T-cell (primary cell): Measurements from ENCODE around the gene MZT2B. TPM values are rescaled to one million over a fixed set of nuclear protein-coding genes. Genes with fewer than 3 reads are reported as not detected.
"Not testable (repeated sequence)": the region's sequence is repeated elsewhere in the genome, so short reads cannot be mapped to it uniquely, and the experiment has no call there.

Experiments
- ATAC-seq, 4 experiments: fragments of 200-7000 bp in 3 of 4; fragments of 150-1000 bp in 1 of 4; cut with Tn5 transposase; replicated peaks in 1 of 4; 1 replicate in 3 of 4; 2 replicates in 1 of 4; pipeline ENCODE4 v1.10.0; 2021; ENCODE audit warnings: moderate library complexity in 3 of 4, mild to moderate bottlenecking in 2 of 4, moderate number of reproducible peaks in 1 of 4
- CTCF ChIA-PET, 2 donors: fragments of 300-600 bp; sonication (Branson Sonifier 250); formaldehyde crosslinking; loops; one replicate each; lab custom pipeline; 2022; ENCODE audit warnings: antibody characterized with exemption in 2 of 2; lab: Charles Lee
- POLR2A ChIA-PET, 2 donors: fragments of 300-600 bp; sonication (Branson Sonifier 250); formaldehyde crosslinking; loops; one replicate each; lab custom pipeline; 2022; ENCODE audit warnings: antibody characterized with exemption in 2 of 2; lab: Charles Lee
- DNase-seq, 35 experiments: peaks; one replicate each; pipeline versions ENCODE4 v3.0.0 to v3.0.0-alpha.2; 2013 to 2023
- H3K27ac ChIP-seq: one replicate; pipeline ENCODE4 v1.5.1; 2013; ENCODE audit warnings: low read length
- H3K27me3 ChIP-seq, 2 experiments: replicated peaks in 1 of 2; 1 replicate in 1 of 2; 2 replicates in 1 of 2; pipeline versions ENCODE4 v1.6.1 to v1.7.0; 2013; ENCODE audit warnings: low read length in 1 of 2, mixed read lengths in 1 of 2; ENCODE audit not compliant: control insufficient read depth in 2 of 2, insufficient read depth in 2 of 2; ENCODE audit errors: extremely low read depth in 1 of 2
- H3K36me3 ChIP-seq, 2 donors: 1 replicate in 1 of 2; 2 replicates in 1 of 2; pipeline versions ENCODE4 v1.6.1 to v1.7.0; 2013; ENCODE audit warnings: low read length in 1 of 2; ENCODE audit not compliant: control insufficient read depth in 2 of 2, insufficient read depth in 1 of 2; ENCODE audit errors: extremely low read depth in 1 of 2
- H3K4me1 ChIP-seq, 2 experiments: 1 replicate in 1 of 2; 2 replicates in 1 of 2; pipeline versions ENCODE4 v1.6.1 to v1.7.0; 2013; ENCODE audit warnings: low read length in 2 of 2, mixed read lengths in 1 of 2; ENCODE audit not compliant: insufficient read depth in 2 of 2, control insufficient read depth in 1 of 2; ENCODE audit errors: extremely low read depth in 1 of 2
- H3K4me3 ChIP-seq, 2 donors: 1 replicate in 1 of 2; 2 replicates in 1 of 2; pipeline versions ENCODE4 v1.5.1 to v1.7.0; 2013; ENCODE audit warnings: mild to moderate bottlenecking in 2 of 2, low read length in 1 of 2, moderate library complexity in 1 of 2; ENCODE audit not compliant: control insufficient read depth in 1 of 2; ENCODE audit errors: extremely low read depth in 1 of 2
- H3K9me3 ChIP-seq: 2 replicates; pipeline ENCODE4 v1.7.0; 2013
- H3K27ac Mint-ChIP-seq, 2 donors: one replicate each; pipeline ENCODE4 v1.8.0; 2020 to 2021; ENCODE audit warnings: mild to moderate bottlenecking in 2 of 2, mixed read lengths in 2 of 2
- H3K27me3 Mint-ChIP-seq, 2 donors: one replicate each; pipeline ENCODE4 v1.8.0; 2021 to 2022; ENCODE audit warnings: mixed read lengths in 2 of 2
- H3K36me3 Mint-ChIP-seq: one replicate; pipeline ENCODE4 v1.8.0; 2021; ENCODE audit warnings: mixed read lengths
- H3K4me1 Mint-ChIP-seq, 3 donors: one replicate each; pipeline ENCODE4 v1.8.0; 2020 to 2022; ENCODE audit warnings: mixed read lengths in 3 of 3, mild to moderate bottlenecking in 1 of 3
- H3K4me3 Mint-ChIP-seq, 3 donors: one replicate each; pipeline ENCODE4 v1.8.0; 2020 to 2022; ENCODE audit warnings: mild to moderate bottlenecking in 3 of 3, mixed read lengths in 3 of 3, moderate library complexity in 3 of 3
- H3K9me3 Mint-ChIP-seq, 3 donors: one replicate each; pipeline ENCODE4 v1.8.0; 2020 to 2022; ENCODE audit warnings: mixed read lengths in 3 of 3
- WGBS: methylation state at CpG from one replicate; pipeline ENCODE4 v1.1.5; 2013; ENCODE audit warnings: missing lambda C conversion rate; ENCODE audit not compliant: insufficient coverage; 5-methylcytosine and 5-hydroxymethylcytosine counted together
- total RNA-seq, 35 experiments: library from RNA in 6 of 35; stranded (reverse) in 6 of 35; fragments of 120-200 nt in 1 of 35; gene quantifications; one replicate each; pipeline versions ENCODE4 v1.2.1 to v1.2.4 and lab custom pipeline; 2013 to 2026

The MZT2B gene
- total RNA-seq, 5 donors from 2014 or later (not counting 1 experiment from before 2014, with no cell fraction given) = 195 to 294 (median 281) TPM

DNA sequence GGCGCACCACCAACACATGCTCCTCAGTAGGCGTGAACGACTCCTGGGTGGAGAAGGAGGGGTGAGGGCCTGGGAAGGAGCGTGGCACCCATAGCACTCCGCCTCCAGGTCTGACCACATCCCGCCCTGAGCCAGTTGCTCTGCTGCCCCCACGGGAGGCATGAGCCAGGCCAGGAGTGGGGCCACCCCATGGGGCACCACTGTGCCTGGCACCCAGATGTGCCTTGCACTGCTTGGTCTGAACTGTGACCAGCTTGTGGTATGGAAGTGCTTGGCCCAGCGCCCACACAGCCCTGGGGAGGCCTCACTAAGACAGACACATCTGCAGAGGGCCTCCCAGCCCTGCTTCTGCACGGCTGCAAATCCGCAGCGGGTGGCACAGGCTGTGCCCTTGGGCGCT, 24.7 kb upstream of the MZT2B start:
- H3K27ac ChIP-seq, H3K4me3 ChIP-seq, H3K4me3 Mint-ChIP-seq, DNase-seq, H3K9me3 Mint-ChIP-seq, H3K9me3 ChIP-seq, ATAC-seq, H3K27me3 Mint-ChIP-seq, H3K27ac Mint-ChIP-seq, H3K4me1 ChIP-seq, CTCF ChIA-PET, H3K27me3 ChIP-seq, POLR2A ChIA-PET: not testable (repeated sequence)
- Mint-ChIP-seq H3K36me3 (peaks cover 19% of the 10 kb centered on the region), H3K4me1 (peaks cover 0 to 10% (median 2%) of the 10 kb centered on the region in 3 donors)
- H3K36me3 ChIP-seq = peaks cover 2 to 12% of the 10 kb centered on the region in 2 donors
- 68% methylated on average over 5 of the region's 12 CpGs for WGBS

DNA sequence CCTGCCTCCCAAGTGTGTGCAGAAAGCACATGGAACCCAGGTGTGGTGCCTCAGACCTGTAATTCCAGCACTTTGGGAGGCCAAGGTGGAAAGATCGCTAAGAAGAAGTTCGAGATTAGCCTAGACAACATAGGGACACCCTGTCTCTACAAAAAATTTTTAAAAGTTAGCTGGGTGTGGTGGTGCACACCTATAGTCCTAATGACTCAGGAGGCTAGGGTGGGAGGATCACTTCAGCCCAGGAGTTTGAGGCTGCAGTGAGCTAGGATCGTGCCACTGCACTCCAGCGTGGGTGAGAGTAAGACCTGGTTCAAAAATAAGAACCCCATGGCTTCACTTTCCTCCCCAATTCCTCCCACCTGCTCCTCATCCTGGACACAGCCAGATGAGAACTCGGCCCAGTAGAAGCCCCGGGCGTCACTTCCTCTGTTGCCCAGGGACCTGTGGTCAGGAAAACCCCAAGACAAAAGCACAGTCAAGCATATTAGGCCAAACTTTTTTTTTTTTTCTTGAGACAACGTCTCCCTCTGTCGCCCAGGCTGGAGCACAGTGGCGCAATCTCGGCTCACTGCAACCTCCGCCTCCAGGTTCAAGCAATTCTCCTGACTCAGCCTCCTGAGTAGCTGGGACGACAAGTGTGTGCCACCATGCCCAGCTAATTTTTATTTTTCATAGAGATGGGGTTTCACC, 24.1 kb upstream of the MZT2B start:
- H3K36me3 Mint-ChIP-seq = peaks cover 18% of the 10 kb centered on the region
- H3K9me3 Mint-ChIP-seq, H3K4me3 ChIP-seq, CTCF ChIA-PET, POLR2A ChIA-PET, H3K27me3 Mint-ChIP-seq, H3K9me3 ChIP-seq, H3K27me3 ChIP-seq, H3K4me3 Mint-ChIP-seq, ATAC-seq, H3K27ac ChIP-seq, H3K4me1 ChIP-seq: not testable (repeated sequence)
- DNase-seq = peak in 3 of 35 experiments; percentile 12 to 16 (median 15)
- H3K36me3 ChIP-seq = peaks cover 2 to 12% of the 10 kb centered on the region in 2 donors
- peaks cover 0 to 10% (median 2%) of the 10 kb centered on the region in 3 donors for H3K4me1 Mint-ChIP-seq
- 23% methylated on average over 4 of the region's 13 CpGs for WGBS
- H3K27ac Mint-ChIP-seq = peak overlapping the region in 1 of 2 donors; percentile 36

DNA sequence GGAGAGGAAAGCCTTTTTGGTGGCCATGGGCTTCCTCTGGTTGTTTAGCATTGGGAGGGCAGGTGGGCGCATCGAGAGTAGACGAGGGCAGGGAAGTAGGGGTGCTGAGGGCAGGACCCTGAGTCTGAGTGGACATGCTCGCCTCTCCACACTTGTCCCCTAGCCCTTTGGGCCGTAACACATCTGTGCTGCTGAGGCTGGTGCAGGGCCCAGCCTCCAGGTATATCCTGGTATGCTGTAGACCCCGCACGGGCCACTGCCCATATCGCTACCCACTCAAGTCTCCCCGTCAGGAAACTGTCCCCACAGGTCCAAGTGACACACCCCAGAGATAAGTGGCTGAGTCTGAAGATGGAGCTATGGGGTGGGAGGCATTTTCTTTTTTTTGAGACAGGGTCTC, 23.4 kb upstream of the MZT2B start:
- H3K9me3 Mint-ChIP-seq = no peaks in the 10 kb centered on the region
- no peaks in the 10 kb centered on the region for H3K27me3 ChIP-seq
- H3K4me3 ChIP-seq = no peak overlapping the region
- H3K9me3 ChIP-seq = no peaks in the 10 kb centered on the region
- peaks cover 0 to 10% (median 2%) of the 10 kb centered on the region in 3 donors for H3K4me1 Mint-ChIP-seq
- DNase-seq = no peak
- WGBS = 87% methylated on average over 5 of the region's 9 CpGs
- no peak overlapping the region for H3K27ac ChIP-seq
- no peak for ATAC-seq
- ChIA-PET POLR2A (no interaction called here), CTCF (no interaction called here)
- peak overlapping the region; percentile 28 to 36 for H3K27ac Mint-ChIP-seq
- no peaks in the 10 kb centered on the region for H3K27me3 Mint-ChIP-seq
- peaks cover 0 to 6% of the 10 kb centered on the region in 2 experiments for H3K4me1 ChIP-seq
- H3K36me3 Mint-ChIP-seq = peaks cover 17% of the 10 kb centered on the region
- H3K4me3 Mint-ChIP-seq = no peak overlapping the region
- peaks cover 2 to 14% of the 10 kb centered on the region in 2 donors for H3K36me3 ChIP-seq

- H3K27me3 ChIP-seq, H3K4me3 Mint-ChIP-seq, CTCF ChIA-PET, H3K4me3 ChIP-seq, ATAC-seq, H3K9me3 Mint-ChIP-seq, POLR2A ChIA-PET, H3K27ac ChIP-seq, H3K9me3 ChIP-seq, H3K4me1 ChIP-seq, DNase-seq, H3K27ac Mint-ChIP-seq, H3K27me3 Mint-ChIP-seq: not testable (repeated sequence)
- Mint-ChIP-seq H3K36me3 (peaks cover 18% of the 10 kb centered on the region), H3K4me1 (peaks cover 0 to 10% (median 2%) of the 10 kb centered on the region in 3 donors)
- peaks cover 2 to 21% of the 10 kb centered on the region in 2 donors for H3K36me3 ChIP-seq
- no CpG with 5 or more reads among the region's 4 CpGs for WGBS
Observed at GRCh38 chr2:130159376-130159775, 22.7 kb upstream of the MZT2B start.

DNA sequence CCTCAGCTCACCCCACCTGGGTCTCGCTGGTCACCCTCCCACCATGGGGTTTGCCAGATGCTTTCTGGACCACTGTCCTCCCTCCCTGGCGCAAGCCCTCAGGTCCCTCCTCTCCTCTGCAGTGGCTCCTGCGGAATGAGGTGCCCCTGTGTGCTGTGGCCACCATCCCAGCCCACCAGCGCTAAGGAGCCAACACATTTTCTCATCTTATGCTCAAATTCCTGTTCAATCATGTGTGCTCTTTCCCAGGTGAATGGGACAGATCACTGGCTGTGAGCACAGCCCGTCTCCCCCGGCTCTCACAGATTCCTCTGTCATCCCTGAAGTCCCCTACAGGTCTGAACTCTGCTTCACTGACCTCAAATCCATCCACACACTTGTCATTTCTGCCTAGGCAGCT, 21.9 kb upstream of the MZT2B start:
- ATAC-seq (no peak), DNase-seq (no peak)
- peaks cover 0 to 10% (median 2%) of the 10 kb centered on the region in 3 donors for H3K4me1 Mint-ChIP-seq
- peaks cover 0 to 6% of the 10 kb centered on the region in 2 experiments for H3K4me1 ChIP-seq
- H3K27ac ChIP-seq = no peak overlapping the region
- H3K4me3 Mint-ChIP-seq = no peak overlapping the region
- H3K9me3 Mint-ChIP-seq = no peaks in the 10 kb centered on the region
- H3K27me3 Mint-ChIP-seq = no peaks in the 10 kb centered on the region
- H3K36me3 ChIP-seq = peaks cover 2 to 22% of the 10 kb centered on the region in 2 donors
- no peak overlapping the region for H3K4me3 ChIP-seq
- H3K9me3 ChIP-seq = no peaks in the 10 kb centered on the region
- CTCF ChIA-PET = no interaction called here
- H3K36me3 Mint-ChIP-seq = peaks cover 19% of the 10 kb centered on the region
- H3K27me3 ChIP-seq = no peaks in the 10 kb centered on the region
- POLR2A ChIA-PET = no interaction called here
- no peak overlapping the region for H3K27ac Mint-ChIP-seq
- WGBS = 100% methylated on average over 6 of the region's 6 CpGs

DNA sequence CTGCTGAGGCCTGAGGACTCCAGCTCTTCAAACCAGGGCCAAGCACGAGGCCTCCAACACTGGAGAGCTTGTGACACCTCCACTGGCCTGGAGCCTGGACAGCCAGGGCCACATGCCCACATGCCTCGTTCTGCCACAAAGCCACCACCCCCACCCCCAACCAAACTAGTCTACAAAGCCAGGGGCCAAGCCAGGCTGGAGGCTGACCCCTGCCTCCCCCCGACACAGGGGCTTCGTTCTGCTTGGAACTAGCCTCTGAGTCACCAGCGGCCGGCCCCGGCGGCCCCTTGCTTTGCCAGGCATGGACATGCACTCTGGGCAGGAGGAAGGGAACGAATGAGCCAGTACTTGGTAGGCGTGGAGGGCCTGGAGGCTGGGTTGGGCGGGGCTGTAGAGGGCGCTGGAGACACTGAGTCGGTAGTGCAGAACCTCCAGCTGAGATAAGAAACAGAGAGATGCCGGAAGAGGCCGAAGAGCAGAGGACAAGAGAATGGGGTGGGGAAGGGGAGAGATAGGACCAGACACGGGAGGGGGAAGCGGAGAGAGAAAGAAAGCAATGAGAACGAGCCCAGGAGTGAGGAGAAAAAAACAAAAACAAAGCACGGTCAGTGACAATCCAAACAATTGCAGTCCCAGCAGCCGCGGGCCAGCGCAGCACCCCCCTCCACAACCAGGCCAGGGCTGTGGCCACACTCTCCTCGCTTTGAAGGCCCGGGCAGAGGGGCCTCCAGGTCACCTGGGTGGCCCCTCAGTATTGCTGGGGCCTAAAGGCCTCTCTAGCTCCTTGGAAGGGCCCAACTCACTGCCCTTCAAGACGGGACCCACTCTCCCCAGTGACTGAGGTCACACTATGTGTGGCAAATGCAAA, 21.0 kb upstream of the MZT2B start:
- H3K27me3 ChIP-seq, H3K9me3 Mint-ChIP-seq, POLR2A ChIA-PET, H3K27me3 Mint-ChIP-seq, ATAC-seq, H3K27ac ChIP-seq, H3K4me3 ChIP-seq, DNase-seq, H3K27ac Mint-ChIP-seq, H3K4me1 ChIP-seq, CTCF ChIA-PET, H3K4me3 Mint-ChIP-seq, H3K9me3 ChIP-seq: not testable (repeated sequence)
- WGBS = 93% methylated on average over 14 of the region's 25 CpGs
- H3K36me3 ChIP-seq = peaks cover 2 to 29% of the 10 kb centered on the region in 2 donors
- H3K36me3 Mint-ChIP-seq = peaks cover 22% of the 10 kb centered on the region
- H3K4me1 Mint-ChIP-seq = peaks cover 0 to 10% (median 2%) of the 10 kb centered on the region in 3 donors
